OCI-LY1 (cell line): Measurements from ENCODE around the gene HNRNPK.

Experiments used
- H2AFZ ChIP-seq: fragments of 200-600 bp; sonication (generic), shearing (Covaris generic); 2 replicates; pipeline ENCODE4 v1.6.0; 2014; ENCODE audit warnings: antibody characterized with exemption, mild to moderate bottlenecking, low read length
- H3F3A ChIP-seq: fragments of 200-600 bp; sonication (generic), shearing (Covaris generic); 2 replicates; pipeline ENCODE4 v1.6.0; 2014; ENCODE audit warnings: mild to moderate bottlenecking, antibody characterized with exemption, low read length, moderate library complexity; ENCODE audit not compliant: insufficient read depth
- H3K27ac ChIP-seq: fragments of 200-600 bp; sonication (generic); 2 replicates; pipeline ENCODE4 v1.5.1; 2014; ENCODE audit warnings: low read length, mixed run types, mild to moderate bottlenecking, low read depth; ENCODE audit not compliant: poor library complexity, severe bottlenecking
- H3K27me3 ChIP-seq: fragments of 200-600 bp; sonication (generic); 2 replicates; pipeline ENCODE4 v1.6.0; 2014; ENCODE audit warnings: antibody characterized with exemption, mild to moderate bottlenecking, low read length, moderate library complexity; ENCODE audit not compliant: insufficient read depth
- H3K36me3 ChIP-seq: fragments of 200-600 bp; sonication (generic); 2 replicates; pipeline ENCODE4 v1.6.1; 2014; ENCODE audit warnings: mild to moderate bottlenecking, antibody characterized with exemption, low read length, moderate library complexity, mixed read lengths; ENCODE audit not compliant: insufficient read depth
- H3K4me1 ChIP-seq: fragments of 200-600 bp; sonication (generic); 2 replicates; pipeline ENCODE4 v1.5.1; 2014; ENCODE audit warnings: mild to moderate bottlenecking, low read length, moderate library complexity; ENCODE audit not compliant: insufficient read depth, severe bottlenecking
- H3K4me2 ChIP-seq: fragments of 200-600 bp; sonication (generic), shearing (Covaris generic); 2 replicates; pipeline ENCODE4 v1.6.1; 2014; ENCODE audit warnings: low read length
- H3K4me3 ChIP-seq: fragments of 200-600 bp; sonication (generic); 2 replicates; pipeline ENCODE4 v1.5.1; 2014; ENCODE audit warnings: low read length, low read depth, mild to moderate bottlenecking, mixed read lengths; ENCODE audit not compliant: poor library complexity, severe bottlenecking
- H3K79me2 ChIP-seq: fragments of 200-600 bp; shearing (Covaris generic); 2 replicates; pipeline ENCODE4 v1.6.1; 2016; ENCODE audit warnings: mixed run types, low read length, mixed read lengths; ENCODE audit not compliant: insufficient read depth
- H3K9ac ChIP-seq: fragments of 200-600 bp; sonication (generic), shearing (Covaris generic); 2 replicates; pipeline ENCODE4 v1.6.1; 2014; ENCODE audit warnings: mild to moderate bottlenecking, low read length, mixed read lengths
- H3K9me2 ChIP-seq: fragments of 200-600 bp; sonication (generic), shearing (Covaris generic); 2 replicates; pipeline ENCODE4 v1.6.1; 2014; ENCODE audit warnings: low read depth, mild to moderate bottlenecking, low read length, mixed read lengths
- H3K9me3 ChIP-seq: fragments of 200-600 bp; shearing (Covaris generic); 2 replicates; pipeline ENCODE4 v1.6.1; 2014; ENCODE audit warnings: low read length, mixed read lengths
- H4K20me1 ChIP-seq: fragments of 200-600 bp; sonication (generic), shearing (Covaris generic); 2 replicates; pipeline ENCODE4 v1.6.0; 2016; ENCODE audit warnings: mild to moderate bottlenecking, low read length; ENCODE audit not compliant: insufficient read depth
- EZH2 ChIP-seq: fragments of 200-600 bp; sonication (generic), shearing (Covaris generic); IDR thresholded peaks from 2 replicates; pipeline ENCODE4 v1.8.0; 2017; ENCODE audit warnings: borderline replicate concordance, mixed run types, mild to moderate bottlenecking, antibody characterized with exemption, low read length, moderate library complexity, mixed read lengths
- TF ChIP-seq, protein P1 (sequence below): fragments of 200-600 bp; sonication (generic), shearing (Covaris generic); IDR thresholded peaks from 2 replicates; pipeline ENCODE4 v1.5.1; 2017; ENCODE audit warnings: mild to moderate bottlenecking, antibody characterized with exemption, low read length, moderate library complexity, mixed read lengths

Gene HNRNPK

GRCh38 chr9:83932851-83933250, 47.2 kb downstream of the HNRNPK start:
- TF ChIP-seq EZH2: no peak
- TF ChIP-seq, protein P1, sequence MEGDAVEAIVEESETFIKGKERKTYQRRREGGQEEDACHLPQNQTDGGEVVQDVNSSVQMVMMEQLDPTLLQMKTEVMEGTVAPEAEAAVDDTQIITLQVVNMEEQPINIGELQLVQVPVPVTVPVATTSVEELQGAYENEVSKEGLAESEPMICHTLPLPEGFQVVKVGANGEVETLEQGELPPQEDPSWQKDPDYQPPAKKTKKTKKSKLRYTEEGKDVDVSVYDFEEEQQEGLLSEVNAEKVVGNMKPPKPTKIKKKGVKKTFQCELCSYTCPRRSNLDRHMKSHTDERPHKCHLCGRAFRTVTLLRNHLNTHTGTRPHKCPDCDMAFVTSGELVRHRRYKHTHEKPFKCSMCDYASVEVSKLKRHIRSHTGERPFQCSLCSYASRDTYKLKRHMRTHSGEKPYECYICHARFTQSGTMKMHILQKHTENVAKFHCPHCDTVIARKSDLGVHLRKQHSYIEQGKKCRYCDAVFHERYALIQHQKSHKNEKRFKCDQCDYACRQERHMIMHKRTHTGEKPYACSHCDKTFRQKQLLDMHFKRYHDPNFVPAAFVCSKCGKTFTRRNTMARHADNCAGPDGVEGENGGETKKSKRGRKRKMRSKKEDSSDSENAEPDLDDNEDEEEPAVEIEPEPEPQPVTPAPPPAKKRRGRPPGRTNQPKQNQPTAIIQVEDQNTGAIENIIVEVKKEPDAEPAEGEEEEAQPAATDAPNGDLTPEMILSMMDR: no peak
- Histone ChIP-seq H3K9me2 (no peaks in the 10 kb centered on the region), H3K79me2 (no peaks in the 10 kb centered on the region), H2AFZ (no peak overlapping the region), H4K20me1 (no peaks in the 10 kb centered on the region), H3K4me1 (no peaks in the 10 kb centered on the region), H3K9me3 (no peaks in the 10 kb centered on the region), H3F3A (no peaks in the 10 kb centered on the region), H3K9ac (no peak overlapping the region), H3K36me3 (no peaks in the 10 kb centered on the region), H3K27me3 (no peaks in the 10 kb centered on the region), H3K27ac (no peak overlapping the region), H3K4me3 (no peak overlapping the region), H3K4me2 (no peak overlapping the region)

DNA sequence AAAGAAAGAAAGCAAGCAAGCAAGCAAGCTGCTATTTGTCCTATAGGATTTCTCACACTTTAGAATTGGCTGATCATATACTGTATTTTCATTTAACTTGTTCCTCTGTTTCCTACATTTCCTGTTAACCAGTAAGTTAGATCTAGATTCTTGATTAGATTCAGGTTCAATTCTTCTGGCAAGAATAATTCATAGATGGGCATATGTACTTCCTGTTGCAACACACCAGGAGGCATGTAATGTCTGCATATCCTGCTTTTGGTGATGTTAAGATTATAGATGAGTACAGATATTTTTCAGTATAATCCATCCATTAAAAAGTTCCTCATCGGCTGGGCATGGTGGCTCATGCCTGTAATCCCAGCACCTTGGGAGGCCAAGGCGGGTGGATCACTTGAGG, 48.0 kb downstream of the HNRNPK start:
- Histone ChIP-seq H3K36me3 (no peaks in the 10 kb centered on the region), H3K79me2 (no peaks in the 10 kb centered on the region), H3K4me2 (no peak overlapping the region), H3K9ac (no peak overlapping the region), H3K9me2 (no peaks in the 10 kb centered on the region), H4K20me1 (no peaks in the 10 kb centered on the region), H3K27ac (no peak overlapping the region), H3K4me3 (no peak overlapping the region), H3K27me3 (no peaks in the 10 kb centered on the region), H3K9me3 (no peaks in the 10 kb centered on the region), H3K4me1 (no peaks in the 10 kb centered on the region), H3F3A (no peaks in the 10 kb centered on the region), H2AFZ (no peak overlapping the region)
- TF ChIP-seq, protein P1: no peak
- TF ChIP-seq EZH2: no peak

GRCh38 chr9:83930881-83931280, 49.1 kb downstream of the HNRNPK start:
- TF ChIP-seq, protein P1: no peak
- no peak for TF ChIP-seq EZH2
- Histone ChIP-seq H2AFZ (no peak overlapping the region), H3K9me3 (no peaks in the 10 kb centered on the region)

More at GRCh38 chr9:83930881-83931280, 49.1 kb downstream of the HNRNPK start:
- no peak overlapping the region for H3K4me3 ChIP-seq
- no peak overlapping the region for H3K27ac ChIP-seq
- H3F3A ChIP-seq: no peaks in the 10 kb centered on the region
- no peaks in the 10 kb centered on the region for H3K27me3 ChIP-seq
- H3K9me2 ChIP-seq: no peaks in the 10 kb centered on the region
- no peaks in the 10 kb centered on the region for H3K79me2 ChIP-seq
- no peaks in the 10 kb centered on the region for H3K36me3 ChIP-seq
- no peaks in the 10 kb centered on the region for H3K4me1 ChIP-seq
- no peaks in the 10 kb centered on the region for H4K20me1 ChIP-seq
- no peak overlapping the region for H3K9ac ChIP-seq
- no peak overlapping the region for H3K4me2 ChIP-seq
